Putamen (tissue), 1 donor: ENCODE measurements around the gene SF1.

Experiments used
- DNase-seq: peaks from one replicate; pipeline ENCODE4 v3.0.0-alpha.2; 2016; ENCODE audit warnings: low spot score

The SF1 gene

DNA sequence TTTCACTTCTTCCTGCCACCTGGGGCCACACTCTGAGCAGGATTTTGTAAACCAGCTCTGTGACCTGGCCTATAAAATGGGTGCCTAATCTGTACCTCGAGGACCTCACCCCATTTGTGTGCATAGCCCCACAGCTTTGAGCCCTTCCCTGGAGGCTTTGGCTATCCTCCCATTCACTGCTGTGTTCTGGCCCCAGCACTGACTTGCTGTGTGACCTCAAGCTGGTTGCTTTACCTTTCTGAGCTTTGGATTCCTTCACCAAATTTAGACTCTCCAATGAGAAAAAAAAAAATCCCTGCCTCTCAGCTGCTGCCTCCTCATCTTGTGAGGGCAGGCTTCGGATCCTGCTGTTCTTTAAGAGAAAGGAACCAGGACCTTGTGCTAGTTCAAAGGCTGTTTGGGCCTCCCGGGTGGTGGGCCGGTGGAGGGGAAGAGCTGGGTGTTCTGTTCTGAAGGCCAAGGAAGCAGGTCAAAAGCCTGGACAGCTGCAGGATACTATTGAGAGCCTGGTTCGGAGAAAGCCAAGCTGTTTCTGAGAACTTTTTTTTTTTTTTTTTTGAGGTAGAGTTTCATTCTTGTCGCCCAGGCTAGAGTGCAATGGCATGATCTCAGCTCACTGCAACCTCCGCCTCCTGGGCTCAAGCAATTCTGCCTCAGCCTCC, 17.5 kb downstream of the SF1 start:
- no peak for DNase-seq

DNA sequence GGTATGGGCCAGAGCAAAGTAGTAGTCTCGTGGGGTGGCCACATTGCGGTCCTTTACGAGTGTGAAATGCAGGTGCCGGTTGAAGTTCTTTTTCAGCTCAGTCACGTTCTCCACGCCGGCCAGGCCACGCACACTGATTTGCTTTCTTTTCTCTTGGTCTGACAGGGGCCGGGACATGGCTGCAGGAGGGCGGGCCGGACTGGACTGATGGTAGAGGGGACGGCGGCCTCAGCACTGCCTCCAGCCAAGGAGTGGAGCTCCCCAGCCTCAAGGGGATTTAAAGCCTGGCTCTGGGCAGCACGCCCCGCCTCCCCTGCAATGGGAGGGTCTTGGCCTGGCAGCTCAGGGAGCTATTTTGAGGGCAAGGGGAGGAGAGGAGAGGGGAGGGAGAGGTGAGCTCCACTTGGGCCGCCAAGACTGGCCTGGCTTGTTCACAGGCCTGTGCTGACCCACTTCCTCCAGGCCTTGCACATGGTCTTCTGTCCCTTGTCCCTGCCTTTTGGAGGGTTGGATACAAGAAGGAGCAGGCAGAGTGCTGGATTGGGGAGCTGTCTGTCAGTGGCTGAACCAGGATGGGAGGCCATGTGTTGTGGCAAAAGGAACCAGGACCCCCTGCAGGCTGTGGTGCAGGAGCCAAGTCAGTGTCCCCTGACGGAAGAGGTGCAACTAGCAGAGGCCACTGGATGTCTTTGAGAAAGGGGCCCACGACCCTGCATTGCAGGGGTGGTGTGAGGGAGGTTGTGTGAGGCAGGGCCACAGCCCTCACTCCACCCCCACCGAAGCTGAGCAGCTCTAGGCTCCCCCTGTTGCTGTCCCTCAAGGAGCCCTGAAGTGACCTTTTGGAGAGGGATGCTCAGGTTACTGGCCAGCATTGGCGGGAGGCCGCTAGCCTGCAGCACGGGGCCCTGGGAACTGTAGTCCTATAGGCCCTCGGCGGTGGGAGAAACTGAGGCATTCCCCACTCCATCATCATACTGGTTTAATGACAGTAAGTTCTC, 18.3 kb downstream of the SF1 start, which contains the start of gene PYGM:
TSS of gene PYGM (minus strand) at position 253 of the 998 bp plus-strand sequence. CDS start at position 177, 76 bp downstream.
- no peak for DNase-seq

DNA sequence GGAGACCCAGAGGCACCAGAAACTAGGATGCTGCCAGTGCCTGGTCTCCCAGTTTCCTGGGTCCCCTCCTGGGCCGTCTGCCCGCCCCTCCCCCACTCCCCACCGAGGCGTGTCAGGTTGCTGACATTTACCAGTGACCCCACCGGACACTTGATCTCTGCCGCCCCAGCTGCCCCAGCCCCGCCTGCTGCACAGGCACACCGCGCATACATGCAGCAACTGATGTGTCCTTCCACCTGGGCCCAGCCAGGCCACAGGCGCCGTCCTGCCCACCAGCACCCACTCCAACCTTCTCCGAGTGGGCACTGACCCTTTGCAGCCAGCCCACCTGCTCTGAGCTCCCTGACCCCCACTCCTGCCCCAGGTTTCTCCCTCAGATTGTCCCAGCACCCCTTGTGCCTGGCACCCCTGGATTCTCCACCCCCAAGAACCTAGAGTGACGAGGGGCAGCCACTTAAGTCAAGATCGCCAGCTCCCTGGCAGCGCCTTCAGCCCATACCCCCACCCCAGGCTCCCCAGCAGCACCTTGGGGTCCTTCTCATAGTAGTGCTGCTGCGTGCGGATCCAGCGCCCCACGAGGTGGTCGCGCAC, 19.1 kb downstream of the SF1 start:
- no peak for DNase-seq

DNA sequence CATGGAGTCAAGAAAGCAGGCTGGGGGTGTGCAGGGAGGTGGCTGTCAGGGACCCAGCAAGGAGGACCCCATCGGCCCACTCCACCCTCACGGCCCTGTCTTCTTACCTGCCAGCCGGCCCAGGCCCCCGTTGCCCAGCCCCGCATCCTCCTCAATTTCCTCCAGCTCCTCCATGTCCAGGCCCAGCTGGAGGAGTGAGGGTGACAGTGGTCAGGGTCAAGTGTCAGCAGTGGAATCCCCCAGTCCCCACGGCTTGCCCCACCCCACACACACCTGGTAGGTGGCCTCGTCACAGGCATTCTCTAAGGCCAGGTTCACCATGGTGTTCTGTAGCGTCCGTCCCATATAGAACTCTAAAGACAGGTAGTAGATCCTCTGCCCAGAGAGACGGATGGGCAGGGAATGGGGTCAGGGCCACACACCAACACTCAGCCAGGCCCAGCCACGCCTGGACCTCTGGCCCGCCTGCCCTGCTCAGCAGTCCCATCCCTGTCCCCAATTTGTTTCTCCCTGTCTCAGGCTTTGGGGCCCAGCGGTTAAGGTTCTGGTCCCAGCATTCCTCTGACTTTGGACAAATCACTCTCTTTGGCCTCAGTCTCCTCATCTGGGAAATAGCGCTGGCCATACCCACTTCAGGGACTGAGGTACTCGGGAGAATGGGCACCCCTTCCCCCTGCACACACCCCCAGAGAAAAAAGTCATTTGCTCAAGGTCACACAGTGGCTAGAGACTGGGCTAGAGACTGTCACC, 19.8 kb downstream of the SF1 start:
- DNase-seq: no peak

DNA sequence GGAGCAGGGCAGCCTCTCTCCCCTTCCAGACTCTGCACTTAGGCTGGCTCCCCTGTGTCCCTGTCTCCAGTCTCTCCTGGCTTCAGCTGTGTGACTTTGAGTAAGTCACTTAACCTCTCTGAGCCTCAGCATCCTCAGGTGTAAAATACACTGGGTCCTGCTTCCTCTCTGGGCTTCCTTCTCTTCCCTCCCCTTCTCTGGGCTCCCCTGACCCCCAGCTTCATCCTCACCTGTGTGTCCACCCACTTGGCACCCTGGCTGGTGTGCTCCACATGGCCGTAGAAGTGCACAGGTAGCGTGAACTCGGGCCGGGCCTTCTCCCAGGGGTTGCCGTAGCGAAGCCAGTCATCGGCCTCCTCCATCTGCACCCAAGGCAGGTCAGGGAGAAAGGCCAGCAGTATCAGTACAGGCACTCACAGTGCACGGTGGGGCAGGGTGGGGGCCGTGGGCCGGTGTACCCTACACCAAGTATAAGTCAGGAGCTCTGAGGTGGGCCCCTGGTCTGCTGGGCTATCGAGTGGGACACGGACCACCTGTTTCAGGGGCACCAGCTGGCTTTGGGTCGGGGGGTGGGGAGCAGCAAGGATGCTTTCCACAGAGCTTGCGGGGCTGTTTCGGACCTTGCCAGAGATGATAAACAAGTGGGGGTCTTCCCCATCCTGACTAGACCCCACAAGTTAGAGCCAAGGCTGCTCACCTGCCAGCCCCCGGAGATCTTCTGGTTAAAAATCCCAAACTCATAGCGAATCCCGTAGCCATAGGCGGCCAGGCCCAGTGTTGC, 20.6 kb downstream of the SF1 start:
- DNase-seq: no peak

DNA sequence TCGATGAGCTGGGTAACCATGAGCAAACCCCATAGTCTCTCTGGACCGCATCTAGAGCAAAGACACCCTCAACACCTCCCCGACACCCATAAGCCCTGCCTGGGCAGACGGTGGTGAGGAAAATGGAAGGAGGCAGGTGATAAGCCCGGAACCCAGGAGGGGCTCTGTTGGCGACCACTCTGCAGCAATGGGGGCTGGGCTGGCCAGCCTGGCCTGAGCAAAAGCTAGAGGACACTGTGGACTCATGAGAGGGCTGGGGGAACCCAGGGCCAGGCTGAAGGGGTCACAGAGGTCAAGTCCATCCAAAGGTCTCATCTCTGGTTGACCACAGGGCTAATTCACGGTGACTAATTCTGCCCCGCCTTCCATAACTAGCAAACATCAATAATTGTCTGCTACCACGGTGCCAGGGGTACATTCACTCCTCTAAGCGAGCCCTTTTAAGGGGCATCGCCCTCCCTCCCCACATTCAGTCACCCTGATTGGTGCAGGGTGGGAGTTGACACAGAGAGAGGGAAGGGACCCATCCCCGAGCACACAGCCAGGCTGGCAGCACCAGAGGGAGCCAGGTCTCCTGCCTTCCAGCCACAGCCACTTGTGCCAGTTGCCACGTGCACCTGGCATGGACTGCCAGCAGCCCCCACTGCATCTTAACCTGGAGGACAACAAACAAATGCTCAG, 22.5 kb downstream of the SF1 start:
- no peak for DNase-seq

DNA sequence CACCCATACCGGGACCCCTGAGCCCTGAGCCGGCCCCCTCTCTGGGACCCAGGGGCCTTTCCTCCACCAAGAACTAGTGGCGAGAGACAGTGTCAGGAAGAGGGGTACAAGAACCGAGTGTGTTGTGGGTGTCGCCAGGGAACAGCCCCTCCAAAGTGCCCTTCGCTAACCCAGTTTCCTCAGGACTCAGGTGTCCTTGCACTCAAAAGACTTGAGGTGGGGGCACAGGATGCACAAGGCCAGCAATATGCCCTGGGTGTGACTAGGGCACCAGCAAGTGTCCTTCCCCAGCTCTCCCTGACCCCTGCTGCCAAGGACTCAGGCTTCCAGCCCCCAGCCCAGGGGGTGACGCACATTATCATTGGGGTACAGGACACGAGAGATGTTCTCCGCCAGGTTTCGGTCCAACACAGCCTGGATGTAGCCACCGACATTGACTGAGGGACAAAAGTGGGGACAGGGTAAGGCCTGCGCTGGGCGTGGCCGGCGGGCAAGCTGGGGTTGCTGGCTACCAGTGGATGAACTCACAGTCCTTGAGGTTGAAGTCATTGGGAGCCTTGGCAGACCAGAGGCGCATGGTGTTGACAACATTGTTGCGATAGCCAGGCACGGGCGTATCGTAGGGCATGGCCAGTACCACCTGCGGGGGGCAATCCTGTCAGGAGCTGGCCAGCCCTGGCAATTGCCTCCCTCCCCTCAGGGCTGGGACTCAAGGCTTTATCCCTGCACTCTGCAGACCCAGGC, 23.3 kb downstream of the SF1 start:
- no peak for DNase-seq

DNA sequence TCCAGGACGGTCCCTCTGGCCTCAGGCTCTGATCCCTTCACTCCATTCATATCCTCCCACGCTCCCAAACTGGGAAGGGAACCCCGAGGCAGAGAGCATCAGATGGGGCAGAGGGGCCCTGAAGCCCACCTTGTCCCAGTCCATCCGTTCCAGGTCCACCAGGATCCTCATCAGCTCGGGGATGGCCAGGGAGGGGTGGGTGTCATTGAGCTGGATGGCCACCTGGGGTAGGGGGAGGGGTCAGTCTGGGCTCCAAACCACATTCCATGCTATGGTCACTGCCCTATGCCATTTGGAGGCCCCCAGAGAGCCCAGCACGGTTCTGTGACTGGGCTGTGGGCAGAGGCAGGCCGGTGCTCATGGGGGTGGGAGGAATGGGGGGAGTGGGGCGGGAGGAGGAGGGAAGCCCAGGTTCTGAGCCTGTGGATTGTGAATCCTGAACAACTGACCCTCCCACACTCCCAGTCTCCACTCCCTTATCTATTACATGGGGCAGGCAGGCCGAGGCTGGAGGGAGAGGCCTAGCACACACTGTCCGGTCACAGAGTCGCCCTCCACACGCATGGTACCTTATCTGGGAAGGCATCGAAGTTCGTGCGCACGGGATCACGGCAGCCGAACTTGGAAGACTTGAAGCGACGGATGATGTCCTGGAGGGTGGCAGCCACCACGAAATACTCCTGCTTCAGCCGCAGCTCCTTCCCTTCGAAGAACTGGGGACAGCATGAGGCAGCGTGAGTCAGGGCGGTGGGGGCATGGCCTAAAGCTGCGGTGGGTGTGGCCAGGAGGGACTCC, 24.0 kb downstream of the SF1 start:
- no peak for DNase-seq

DNA sequence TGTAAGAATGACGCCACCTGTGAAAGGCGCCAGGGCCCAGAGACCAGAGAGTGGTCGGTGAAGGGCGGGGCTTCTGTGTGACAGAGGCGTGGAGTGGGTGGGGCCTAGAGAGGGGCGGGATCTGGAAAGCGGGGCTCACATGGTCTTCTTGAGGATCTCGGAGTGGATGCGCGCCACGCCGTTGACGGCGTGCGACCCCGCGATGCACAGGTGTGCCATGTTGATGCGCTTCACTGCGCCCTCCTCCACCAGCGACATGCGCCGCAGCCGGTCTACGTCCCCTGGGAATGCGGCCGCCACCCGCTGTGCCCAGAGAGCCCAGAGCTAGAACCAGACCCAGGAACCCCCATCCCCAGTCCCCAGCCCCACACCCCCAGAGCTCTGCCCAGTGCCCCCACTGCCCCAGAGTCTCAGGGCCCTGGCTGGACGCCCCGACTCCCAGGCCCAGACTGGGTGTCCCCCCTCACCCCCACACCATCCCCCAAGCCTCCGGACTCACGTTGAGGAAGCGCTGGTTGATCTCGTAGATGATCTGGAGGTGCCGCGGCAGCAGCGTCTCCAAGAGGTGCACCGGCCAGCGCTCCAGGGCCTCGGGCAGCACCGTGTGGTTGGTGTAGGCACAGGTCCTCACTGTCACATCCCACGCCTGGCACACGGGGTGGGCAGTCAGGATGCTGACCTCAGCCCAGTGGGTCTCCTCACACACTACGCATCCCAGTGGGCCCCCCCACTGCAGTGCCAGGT, 24.8 kb downstream of the SF1 start:
- DNase-seq: no peak

DNA sequence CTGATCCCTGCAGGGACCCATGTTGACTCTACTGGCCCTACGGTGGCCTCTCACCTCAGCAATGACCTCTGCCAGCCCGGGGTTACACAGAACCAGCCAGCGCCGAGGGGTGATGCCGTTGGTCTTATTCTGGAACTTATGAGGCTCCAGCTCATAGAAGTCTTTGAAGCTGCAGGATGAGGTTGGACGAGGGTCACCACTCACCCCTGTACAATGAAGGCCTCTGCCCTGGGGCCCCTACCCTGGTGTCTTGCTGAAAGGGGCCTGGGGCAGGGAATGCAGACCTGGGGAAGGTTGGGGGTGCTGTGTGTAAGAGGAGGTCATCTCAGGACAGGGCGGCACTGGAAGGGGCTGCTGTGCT, 25.3 kb downstream of the SF1 start:
- DNase-seq: no peak

DNA sequence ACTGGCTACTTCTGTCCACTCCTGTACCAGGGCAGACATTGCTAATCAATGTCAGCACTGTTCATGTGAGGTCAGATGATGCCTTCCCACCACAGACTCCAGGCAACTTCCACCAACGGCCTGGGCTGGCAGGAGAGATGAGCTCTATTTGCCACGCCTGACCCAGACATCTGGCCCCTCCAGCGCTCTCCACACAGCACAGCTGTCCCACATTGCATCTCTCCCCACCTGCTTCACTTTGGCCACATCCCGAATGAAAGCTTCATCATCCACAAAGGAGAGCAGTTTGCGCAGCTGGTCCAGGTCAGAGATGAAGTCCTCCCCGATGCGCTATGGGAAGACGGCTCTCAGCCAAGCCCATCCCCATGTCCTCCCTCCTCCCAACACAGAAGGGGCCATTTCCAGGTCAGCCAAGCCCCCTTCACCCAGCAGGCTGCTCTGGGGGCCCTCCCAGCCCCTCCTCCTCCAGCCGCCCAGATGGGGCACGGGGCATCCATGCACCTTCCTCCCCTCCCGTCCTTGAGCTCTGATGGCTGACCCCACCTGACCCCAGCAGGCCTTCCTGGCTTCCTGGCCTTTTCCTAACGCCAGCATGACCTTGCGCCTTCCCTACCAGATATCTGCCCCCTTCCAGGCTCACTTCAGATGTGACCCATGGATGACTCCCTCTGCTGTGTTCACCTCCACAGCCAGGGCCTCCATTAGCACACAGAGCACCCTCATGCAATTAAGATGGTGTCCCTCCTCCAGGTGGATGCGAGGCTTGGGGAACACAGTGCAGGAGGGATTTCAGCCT, 26.0 kb downstream of the SF1 start:
- no peak for DNase-seq

DNA sequence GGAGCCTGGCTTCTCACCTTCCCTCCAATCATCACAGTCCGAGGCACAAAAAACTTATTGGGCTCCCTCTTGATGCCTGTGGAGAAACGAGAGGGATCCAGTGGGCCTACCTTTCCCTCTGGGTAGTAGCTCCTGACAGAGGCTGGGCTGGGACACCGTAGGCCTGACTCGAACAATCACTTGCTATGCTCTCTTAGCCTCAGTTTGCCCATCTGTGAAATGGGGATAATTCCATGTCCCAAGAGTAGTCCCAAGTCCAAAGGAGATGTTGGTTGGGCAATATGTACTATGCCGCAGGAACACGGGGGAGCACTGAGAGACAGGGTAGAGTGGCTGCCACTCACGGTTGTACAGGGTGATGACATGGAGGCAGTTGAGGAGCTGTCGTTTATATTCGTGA, 26.8 kb downstream of the SF1 start:
- no peak for DNase-seq

DNA sequence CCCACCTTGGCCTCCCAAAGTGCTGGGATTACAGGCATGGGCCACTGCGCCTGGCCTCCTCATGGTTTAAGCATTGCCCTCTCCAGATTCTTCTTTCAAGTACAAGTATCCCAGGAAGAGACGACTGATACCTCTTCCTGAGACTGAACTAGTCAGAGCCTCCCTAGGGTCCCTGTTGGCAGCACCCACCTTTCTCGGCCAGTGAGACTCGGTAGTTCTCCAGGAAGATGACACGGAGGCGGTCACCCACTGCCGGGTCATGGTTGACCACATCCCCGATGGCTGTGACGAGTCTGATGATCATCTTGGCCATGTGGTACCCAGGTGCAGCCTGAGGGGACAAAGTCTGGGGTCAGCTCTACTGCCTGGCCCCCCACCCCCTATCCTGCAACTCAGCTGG, 27.2 kb downstream of the SF1 start:
- no peak for DNase-seq

DNA sequence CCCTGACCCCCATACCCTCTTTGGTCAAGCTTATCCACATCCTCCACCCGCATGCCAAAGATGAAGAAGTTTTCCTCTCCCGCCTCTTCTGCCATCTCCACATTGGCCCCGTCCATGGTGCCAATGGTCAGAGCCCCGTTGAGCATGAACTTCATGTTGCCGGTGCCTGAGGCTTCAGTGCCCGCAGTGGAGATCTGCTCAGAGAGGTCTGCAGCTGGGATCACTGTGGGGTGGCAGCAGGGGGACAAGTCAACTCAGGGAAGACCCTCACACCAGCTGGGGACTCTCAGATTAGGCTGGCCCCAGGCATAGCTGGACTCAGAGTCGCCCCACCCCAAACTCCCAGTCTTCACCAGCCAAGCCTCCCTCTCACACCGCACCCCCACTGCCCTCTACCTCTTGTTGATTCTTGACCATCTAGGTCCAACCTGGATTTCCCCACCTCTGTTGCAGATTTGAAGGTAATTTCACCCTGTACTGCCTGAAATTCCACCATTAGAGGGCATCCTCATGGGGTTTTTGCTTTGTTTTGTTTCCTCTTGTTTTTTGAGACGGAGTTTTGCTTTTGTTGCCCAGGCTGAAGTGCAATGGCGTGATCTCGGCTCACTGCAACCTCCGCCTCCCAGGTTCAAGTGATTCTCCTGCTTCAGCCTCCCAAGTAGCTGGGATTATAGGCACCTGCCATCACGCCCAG, 27.8 kb downstream of the SF1 start:
- no peak for DNase-seq

DNA sequence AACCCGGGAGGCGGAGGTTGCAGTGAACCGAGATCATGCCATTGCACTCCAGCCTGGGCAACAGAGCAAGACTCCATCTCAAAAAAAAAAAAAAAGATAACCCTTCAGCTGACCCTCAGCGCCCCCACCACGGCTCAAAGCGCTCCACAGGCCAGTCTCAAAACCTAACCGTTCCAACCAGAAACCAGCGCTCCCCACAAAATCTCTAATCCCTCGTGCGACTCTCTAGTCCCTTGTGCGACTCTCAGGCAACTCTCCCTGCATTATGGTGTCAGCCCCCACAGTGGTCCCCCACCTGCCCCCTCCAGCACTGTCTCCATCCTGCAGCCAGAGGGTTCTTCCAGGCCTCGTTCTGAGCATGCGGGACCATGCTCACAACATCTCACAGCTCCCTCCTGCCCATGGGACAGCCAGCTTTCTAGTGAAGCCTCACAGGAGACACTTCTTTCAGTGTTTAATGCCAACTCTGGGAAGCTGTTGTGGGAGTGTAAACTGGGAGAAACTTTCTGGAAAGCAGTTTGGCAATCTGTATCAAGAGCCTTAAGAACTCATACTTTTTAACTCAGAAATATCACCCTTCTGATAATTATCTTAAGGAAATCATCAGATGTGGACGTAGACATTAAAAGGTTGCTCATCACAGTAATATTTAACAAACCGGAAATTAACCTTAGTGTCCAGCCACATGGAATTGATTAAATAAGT, 30.2 kb downstream of the SF1 start:
- no peak for DNase-seq

DNA sequence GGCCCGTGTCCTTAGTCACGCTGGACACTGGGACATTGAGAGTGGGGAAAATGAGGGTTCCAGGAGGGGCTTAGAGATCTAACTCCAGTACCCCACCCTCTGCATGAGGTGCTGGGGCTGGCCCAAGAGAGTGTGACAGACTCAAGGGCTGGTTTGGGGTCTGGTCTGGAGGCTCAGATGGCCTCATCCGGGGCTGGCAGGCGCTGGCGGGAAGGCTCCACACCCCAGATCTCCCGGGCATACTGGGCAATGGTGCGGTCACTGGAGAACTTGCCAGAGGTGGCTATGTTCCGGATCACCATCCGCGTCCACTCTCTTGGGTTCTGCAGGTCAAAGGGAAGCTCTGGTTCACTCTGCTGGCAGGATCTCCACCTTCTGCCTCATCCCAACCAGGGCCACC, 31.9 kb downstream of the SF1 start:
- no peak for DNase-seq
